Embryonic facial prominence (tissue), 1 donor: ENCODE results near the gene NPIPB8.
"Not testable (repeated sequence)": the region's sequence is repeated elsewhere in the genome, so short reads cannot be mapped to it uniquely, and the experiment has no call there.

Experiments
- DNase-seq: peaks from one replicate; pipeline ENCODE4 v3.0.0-alpha.2; 2016; ENCODE audit errors: extremely low spot score

NPIPB8 gene

GRCh38 chr16:28637765-28638164 is at the start of gene NPIPB8:
Gene NPIPB8 (plus strand): TSS chr16:28638065. CDS start chr16:28638361, 296 bp downstream.
- DNase-seq, result not testable (repeated sequence)

DNA sequence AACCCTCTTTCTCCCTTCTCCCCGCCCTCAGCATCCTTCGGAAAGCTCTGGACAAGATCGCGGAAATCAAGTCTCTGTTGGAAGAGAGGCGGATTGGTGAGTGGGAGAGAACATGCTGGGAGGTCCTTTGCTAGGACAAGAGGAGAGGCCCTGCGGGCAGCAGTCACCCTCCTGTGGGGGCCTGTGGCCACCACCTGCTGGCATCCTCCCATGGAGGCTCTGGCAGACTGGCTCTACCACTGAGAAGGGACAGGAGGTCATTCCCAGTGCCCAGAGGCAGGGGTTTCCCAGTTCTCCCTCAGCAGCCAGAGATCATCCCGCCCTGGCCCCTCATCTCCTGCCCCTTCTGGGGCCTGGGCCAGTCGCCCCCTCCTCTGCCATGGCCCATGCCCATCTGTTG is 48.8 kb upstream of the NPIPB8 start:
- no peak for DNase-seq

GRCh38 chr16:28589930-28590329 is 47.9 kb upstream of the NPIPB8 start:
- no peak for DNase-seq

- no peak for DNase-seq
Measured at GRCh38 chr16:28590384-28591340, 47.2 kb upstream of the NPIPB8 start.

DNA sequence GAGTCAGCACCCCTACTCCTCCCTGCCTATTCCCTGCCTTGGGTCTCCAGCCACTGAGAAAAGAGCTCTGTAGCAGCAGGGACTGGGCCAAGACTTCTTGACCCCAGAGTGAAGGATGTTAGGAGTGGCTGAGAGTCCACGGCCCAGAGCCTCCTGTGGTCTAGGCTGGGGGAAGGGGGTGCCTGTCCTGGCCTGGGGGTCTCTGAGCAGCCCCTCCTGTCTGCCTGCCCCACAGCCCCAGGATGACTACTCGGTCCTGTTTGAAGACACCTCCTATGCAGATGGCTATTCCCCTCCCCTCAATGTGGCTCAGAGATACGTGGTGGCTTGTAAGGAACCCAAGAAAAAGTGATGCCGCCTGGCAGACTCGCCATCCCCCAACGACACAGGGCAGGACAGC is 46.5 kb upstream of the NPIPB8 start:
- no peak for DNase-seq

GRCh38 chr16:28592511-28592910 is 45.4 kb upstream of the NPIPB8 start:
- no peak for DNase-seq

GRCh38 chr16:28592979-28593553 is 44.8 kb upstream of the NPIPB8 start:
- DNase-seq, result no peak

DNA sequence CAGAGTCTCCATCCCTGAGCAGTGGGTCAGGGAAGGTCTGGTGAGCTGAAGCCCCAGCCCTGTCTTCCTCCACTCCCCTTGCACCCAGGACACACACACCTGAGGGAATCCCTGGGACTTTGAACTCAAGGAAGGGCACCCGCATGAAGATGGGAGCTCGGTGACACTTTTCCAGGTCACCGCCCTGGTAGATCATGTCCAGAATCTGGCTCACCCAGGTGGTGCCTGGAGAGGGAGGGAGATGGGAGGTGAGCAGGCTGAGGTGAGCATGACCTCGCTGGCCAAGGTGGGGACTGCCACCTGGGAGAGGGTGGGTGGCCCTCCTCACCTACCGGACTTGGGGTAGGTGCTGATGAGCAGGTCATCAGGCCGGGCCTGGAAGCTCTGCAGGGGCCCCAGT is 42.4 kb upstream of the NPIPB8 start:
- DNase-seq, result not testable (repeated sequence)

- DNase-seq, result no peak
Measured at GRCh38 chr16:28596115-28596630, 41.7 kb upstream of the NPIPB8 start.

DNA sequence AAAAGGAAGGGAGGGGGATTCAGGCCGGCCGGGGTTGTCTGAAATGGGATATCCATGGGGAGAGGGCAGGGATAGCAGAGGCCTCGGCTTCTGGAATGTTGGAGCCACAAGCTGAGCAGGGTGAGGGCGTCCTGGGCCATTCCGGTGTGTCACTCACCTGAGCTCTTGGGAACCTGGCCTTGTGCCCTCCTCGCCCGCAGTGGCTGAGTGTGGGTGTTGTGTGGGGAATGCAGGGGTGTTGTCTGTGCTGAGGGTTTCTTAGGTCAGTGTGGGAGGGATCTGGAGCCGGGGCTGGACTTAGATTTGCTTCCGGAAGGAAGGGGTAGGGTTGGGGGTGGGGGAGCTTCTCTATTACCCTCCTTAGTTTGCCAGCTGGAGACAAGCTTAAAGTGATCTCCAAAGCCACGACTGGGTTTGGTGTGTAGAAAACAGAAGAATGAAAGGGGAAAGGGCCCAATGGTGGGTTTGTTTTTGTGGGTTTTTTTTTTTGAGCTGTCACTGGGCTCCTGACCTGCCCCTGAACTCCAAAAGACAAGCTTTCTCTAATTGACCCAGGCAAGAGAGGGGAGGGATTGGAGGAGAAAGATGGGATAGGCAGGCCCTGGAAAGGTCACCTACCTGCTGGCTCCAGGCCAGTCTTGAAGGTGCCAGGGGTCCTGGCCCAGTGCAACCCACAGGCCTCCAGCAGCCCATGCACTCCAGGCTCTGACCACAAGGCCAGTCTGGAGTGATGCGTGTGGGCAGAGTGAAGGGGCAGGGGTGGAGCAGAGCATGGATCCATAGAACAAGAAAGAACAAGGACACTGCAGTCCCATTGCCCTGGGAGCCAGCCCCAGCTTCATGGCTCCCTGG is 40.8 kb upstream of the NPIPB8 start, which contains the start of gene SULT1A2:
SULT1A2 (minus strand) TSS at position 211 of the 852 bp plus-strand sequence. CDS start 1,120 bp downstream, outside the sequence.
- no peak for DNase-seq

GRCh38 chr16:28597692-28598261 is 40.1 kb upstream of the NPIPB8 start:
- no peak for DNase-seq

DNA sequence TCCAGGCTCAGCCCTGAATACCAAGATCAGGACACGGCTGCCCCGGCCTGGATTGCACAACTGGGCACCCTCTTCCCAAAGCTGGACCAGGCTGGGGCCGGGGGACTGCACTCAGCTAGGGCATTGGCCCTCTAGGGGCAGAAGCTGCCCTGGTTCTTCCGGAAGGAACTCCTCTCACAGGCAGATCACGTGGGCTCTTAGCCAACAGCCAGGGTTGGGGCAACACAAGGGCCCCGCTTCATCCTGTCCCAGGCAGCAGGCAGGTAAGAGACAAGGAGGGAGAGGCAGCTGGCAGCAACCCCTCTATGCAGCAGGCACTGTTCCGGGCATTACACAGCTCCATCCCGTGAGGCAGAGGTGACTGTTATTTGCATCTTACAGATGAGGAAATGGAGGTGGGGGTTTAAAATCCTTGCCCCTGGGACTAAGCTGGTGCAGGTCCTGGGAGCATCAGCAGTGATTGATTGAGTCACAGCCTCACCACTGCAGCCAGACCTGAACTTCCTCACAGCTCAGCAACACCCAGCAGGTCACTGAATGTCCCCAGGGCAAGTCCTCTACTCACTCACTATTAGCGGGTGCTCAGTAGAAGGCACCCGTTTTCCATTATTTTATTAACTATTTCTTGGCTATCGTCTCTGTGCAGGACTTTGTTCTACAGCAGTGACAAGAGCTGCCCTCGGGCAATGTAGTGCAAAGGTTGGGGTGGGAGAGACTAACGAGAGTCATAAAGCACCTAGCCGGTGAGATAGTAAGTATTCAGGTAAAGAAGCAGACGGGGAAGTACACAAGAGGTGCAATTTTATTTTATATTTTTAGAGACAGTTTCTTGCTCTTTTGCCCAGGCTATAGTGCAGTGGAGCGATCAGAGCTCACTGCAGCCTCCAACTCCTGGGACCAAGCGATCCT is 38.2 kb upstream of the NPIPB8 start:
- DNase-seq, result not testable (repeated sequence)

GRCh38 chr16:28600965-28601364 is 36.9 kb upstream of the NPIPB8 start:
- DNase-seq, result not testable (repeated sequence)

GRCh38 chr16:28601589-28601988 is 36.3 kb upstream of the NPIPB8 start:
- DNase-seq, result not testable (repeated sequence)

DNA sequence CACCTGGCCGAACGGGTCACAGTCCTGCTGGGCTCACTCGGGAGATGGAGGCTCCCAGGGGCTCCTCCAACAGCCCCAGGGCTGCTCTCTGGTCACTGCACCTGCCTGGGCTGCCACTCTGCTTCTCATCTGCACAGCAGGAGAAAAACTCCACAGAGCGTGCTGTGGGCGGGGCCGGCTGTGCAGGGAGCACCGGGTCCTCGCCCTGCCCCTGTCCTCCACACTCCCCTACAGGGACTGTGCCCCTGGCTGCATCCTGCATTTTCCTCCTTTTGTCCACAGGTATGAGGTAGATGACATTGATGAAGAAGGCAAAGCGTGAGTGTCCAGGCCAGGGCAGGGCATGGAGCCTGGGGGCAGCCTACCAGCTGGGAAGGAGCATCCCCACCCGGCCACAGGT is 35.8 kb upstream of the NPIPB8 start:
- not testable (repeated sequence) for DNase-seq

- DNase-seq, result no peak
Measured at GRCh38 chr16:28602529-28602928, 35.3 kb upstream of the NPIPB8 start.

GRCh38 chr16:28603381-28604185 is 34.3 kb upstream of the NPIPB8 start:
- no peak for DNase-seq

DNA sequence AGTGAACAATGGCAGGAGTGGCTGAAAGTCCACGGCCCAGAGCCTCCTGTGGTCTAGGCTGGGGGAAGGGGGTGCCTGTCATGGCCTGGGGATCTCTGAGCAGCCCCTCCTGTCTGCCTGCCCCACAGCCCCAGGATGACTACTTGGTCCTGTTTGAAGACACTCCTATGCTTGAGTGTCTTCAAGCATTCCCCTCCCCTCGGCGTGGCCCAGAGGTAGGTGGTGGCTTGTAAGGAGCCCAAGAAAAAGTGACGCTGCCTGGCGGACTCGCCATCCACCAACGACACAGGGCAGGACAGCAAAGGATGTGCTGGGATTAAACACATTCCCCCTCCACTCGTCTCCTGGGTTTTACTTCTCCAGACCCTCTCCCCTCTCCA is 33.7 kb upstream of the NPIPB8 start:
- no peak for DNase-seq

DNA sequence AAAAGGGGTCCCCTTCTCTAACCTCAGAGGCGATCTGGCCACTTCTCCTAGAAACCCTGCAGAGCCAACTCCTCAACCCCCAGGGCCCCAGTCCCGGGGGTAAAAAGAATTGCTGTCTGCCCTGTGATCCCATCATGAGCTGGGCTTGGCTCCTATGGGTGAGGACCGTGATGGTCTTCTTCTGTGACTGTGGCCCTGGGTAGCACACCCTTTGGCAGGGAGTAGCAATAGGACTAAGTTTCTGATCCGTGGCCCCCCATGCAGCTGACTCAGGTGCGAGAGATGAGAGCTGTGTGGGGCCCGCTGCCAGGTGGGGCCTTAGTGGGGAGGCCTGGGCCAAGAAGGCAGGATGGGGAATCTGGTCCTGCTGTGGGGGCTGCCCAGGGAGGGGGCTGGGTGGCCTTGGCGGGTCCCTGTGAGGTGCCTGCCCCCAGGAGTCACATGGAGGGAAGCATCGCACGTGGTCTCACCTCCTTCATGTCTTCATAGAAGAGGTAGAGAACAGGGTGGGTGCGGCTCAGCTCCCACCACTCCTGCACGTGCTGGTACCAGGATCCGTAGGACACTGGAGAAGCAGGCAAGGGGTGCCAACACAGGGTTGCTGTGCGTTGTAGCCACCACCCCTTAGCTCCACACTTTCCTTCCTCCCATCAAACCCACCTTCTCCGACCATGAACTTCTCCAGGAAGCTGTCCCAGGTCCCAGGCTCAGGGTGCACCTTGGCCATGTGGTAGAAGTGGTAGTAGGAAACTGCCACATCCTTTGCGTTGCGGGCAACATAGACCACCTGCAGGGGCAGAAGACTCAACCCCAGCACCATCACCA is 31.4 kb upstream of the NPIPB8 start:
- DNase-seq, result no peak
